GM20000 (cell line): ENCODE measurements around the gene TSHZ2.
"Not testable (repeated sequence)": the region's sequence is repeated elsewhere in the genome, so short reads cannot be mapped to it uniquely, and the experiment has no call there.

ENCODE experiments used
- DNase-seq: peaks from one replicate; pipeline ENCODE4 v3.0.0; 2012; ENCODE audit warnings: low spot score
- CTCF ChIP-seq: IDR thresholded peaks from 2 replicates; pipeline ENCODE4 v1.5.1; 2012; ENCODE audit warnings: mild to moderate bottlenecking, control low read depth; ENCODE audit errors: extremely low read depth, missing control alignments

TSHZ2 gene

DNA sequence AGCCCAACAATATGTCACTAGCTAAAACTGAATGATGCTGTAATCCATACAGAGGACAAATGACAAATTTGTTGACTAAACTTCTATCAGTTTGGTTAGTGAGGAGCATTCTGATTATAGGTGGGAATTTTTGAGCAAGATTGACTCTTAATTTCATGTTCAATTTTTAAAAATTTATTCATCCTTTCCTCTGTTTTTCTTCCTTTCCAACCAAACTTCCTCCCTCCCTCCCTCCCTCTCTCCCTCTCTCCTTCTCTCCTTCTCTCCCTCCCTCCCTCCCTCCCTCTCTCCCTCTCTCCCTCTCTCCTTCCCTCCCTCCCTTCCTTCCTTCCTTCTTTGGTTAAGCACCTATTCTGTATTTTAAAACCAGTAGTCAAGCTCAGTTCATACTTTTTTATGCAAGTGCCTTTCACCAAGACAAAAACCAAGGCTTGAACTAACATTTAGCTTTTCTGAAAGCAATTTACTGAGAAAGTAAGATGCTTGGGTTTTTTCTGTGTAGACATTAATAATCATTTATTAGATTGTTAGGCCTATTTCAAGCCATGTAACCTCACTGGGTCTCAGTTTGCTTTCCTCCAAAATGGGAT lies 112.3 kb downstream of the TSHZ2 start:
- no peak for DNase-seq
- TF ChIP-seq CTCF = no peak

- no peak for DNase-seq
- TF ChIP-seq CTCF = no peak
These were observed 113.6 kb downstream of the TSHZ2 start for GRCh38 chr20:53085720-53086119.

DNA sequence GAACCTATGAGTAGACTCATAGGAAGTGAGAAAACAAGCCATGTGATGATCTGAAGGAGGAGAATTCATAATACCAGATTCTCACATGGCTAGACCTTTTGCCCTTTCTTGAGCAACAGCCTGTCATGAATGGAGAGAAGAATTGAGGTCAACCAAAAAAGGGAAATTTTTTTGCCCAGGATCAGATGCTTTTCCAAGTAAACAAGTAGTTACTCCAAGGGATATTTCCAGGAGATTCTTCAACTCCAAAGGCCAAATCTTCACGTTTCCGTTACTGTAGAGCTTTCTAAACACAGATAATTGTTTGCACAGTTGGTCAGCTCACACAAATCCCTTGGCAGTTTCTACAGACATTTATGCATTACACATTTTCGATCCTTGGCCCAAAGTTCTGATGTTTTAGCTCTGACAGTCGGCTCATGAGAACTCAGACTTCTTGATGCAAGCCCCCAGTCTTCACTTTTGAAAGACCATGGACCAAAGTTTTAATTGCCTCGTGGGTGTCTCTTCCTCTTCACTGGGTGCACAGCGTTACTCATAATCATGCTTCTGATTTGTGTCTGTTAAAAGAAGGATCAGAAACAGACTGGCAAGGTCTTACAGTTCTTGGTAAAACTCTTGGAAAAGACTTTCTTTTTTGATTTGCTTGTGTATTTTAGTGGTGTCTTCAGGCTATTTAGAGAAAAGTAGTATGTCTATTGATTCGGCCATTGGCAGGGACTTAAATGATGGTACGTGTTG lies 115.0 kb downstream of the TSHZ2 start:
- DNase-seq = no peak
- no peak for TF ChIP-seq CTCF

- no peak for TF ChIP-seq CTCF
- DNase-seq = no peak
These were observed 116.6 kb downstream of the TSHZ2 start for GRCh38 chr20:53088786-53089185.

- not testable (repeated sequence) for DNase-seq
These were observed 117.7 kb downstream of the TSHZ2 start for GRCh38 chr20:53089851-53090250.

DNA sequence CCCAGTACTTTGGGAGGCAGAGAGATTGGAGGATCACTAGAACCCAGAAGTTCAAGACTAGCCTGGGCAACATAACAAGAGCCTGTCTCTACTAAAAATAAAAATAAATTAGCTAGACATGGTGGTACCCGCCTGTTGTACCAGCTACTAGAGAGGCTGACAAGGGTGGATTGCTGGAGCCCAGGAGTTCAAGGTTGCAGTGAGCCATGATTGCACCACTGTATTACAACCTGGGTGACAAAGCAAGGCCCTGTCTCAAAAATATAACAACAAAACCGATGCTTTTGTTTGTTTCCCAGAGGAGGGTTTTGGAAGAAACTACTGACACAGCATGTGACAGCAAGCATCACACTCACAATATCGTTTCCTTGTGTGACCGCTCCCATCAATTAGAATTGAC lies 119.6 kb downstream of the TSHZ2 start:
- DNase-seq = no peak
- no peak for TF ChIP-seq CTCF

GRCh38 chr20:53092772-53093300 lies 120.7 kb downstream of the TSHZ2 start:
- no peak for DNase-seq
- TF ChIP-seq CTCF = no peak

DNA sequence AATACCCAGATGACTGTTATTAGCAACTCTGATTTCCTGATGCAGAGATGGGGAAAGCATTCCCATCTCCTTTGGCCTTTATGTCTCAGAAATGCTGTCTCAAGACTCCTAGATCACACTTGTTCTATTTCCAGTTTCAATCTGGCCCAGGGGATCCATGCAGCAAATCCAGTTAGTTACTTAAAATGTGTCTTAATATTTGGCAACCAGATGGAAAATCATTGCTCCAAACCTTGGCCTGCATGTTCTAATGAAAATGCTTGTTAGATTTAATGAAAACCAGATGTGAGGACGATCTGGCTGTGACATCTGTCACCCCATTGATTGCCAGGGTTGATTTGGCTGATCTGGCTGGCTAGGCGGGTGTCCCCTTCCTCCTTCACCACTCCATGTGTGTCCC lies 125.2 kb downstream of the TSHZ2 start:
- no peak for TF ChIP-seq CTCF
- no peak for DNase-seq
